ENCODE data around the gene ORAI3. TPM values are rescaled to one million over a fixed set of nuclear protein-coding genes. Genes with fewer than 3 reads are reported as not detected.

Gene ORAI3
- total and polyA plus RNA-seq, 2 of the 13 experiments (the other 11 are each of a cell fraction or from before 2014, with no cell fraction given), result 11.4 to 32.0 TPM

GRCh38 chr16:30922960-30923535 lies 25.8 kb upstream of the ORAI3 start (continued):
- TF ChIP-seq POLR2AphosphoS5 (IDR thresholded peaks at IDR 0.05; ENCODE audit: low read depth, low read length) (peak; percentile 62), ZNF740 (CRISPR knock-in tag; IDR thresholded peaks at IDR 0.05) (peak; percentile 93), GFI1 (CRISPR knock-in tag; IDR thresholded peaks at IDR 0.05; ENCODE audit: borderline replicate concordance) (no peak), PCBP1 (IDR thresholded peaks at IDR 0.05; ENCODE audit: borderline replicate concordance, low read depth, low read length) (peak; percentile 95), ZEB1 (IDR thresholded peaks at IDR 0.05; ENCODE audit: insufficient replicate concordance, low read depth) (peak; percentile 63), ZNF34 (CRISPR knock-in tag; IDR thresholded peaks at IDR 0.05; ENCODE audit: borderline replicate concordance) (no peak), POLR2A (IDR thresholded peaks at IDR 0.05; ENCODE audit: insufficient read depth in 1 of 2, low read depth in 2 of 2, low read length in 2 of 2) (peak; percentile 66 to 86), SCMH1 (CRISPR knock-in tag; IDR thresholded peaks at IDR 0.05; ENCODE audit: borderline replicate concordance) (no peak), THAP7 (CRISPR knock-in tag; IDR thresholded peaks at IDR 0.05) (peak; percentile 100), CEBPZ (IDR thresholded peaks at IDR 0.05; ENCODE audit: low read length) (no peak), SALL1 (CRISPR knock-in tag; IDR thresholded peaks at IDR 0.05) (no peak), ZBTB43 (CRISPR knock-in tag; conservative IDR thresholded peaks at IDR 0.05) (no peak; the same call in 1 of the 2 replicates), FOXJ3 (CRISPR knock-in tag; IDR thresholded peaks at IDR 0.05; ENCODE audit: borderline replicate concordance) (no peak), SNAPC2 (CRISPR knock-in tag; IDR thresholded peaks at IDR 0.05) (no peak; the same call in 1 of the 2 replicates), BCLAF1 (IDR thresholded peaks at IDR 0.05) (no peak), RCOR2 (CRISPR knock-in tag; IDR thresholded peaks at IDR 0.05) (no peak), CREB1 (IDR thresholded peaks at IDR 0.05) (peak; percentile 88), CREB1 (CRISPR knock-in tag; IDR thresholded peaks at IDR 0.05) (peak; percentile 86), XBP1 (CRISPR knock-in tag; IDR thresholded peaks at IDR 0.05) (no peak), NR2C2 (CRISPR knock-in tag; IDR thresholded peaks at IDR 0.05; ENCODE audit: borderline replicate concordance) (peak; percentile 76; the same call in 1 of the 2 replicates), DMAP1 (CRISPR knock-in tag; IDR thresholded peaks at IDR 0.05) (peak; percentile 93; the same call in 1 of the 2 replicates)
